Measurements from ENCODE around the gene MTMR3. TPM values are rescaled to one million over a fixed set of nuclear protein-coding genes. Genes with fewer than 3 reads are reported as not detected.
A peak's percentile ranks its signal among the peaks of the same experiment; 100 is the strongest.

Gene MTMR3
- total RNA-seq, 1 donor from 2014 or later, result 36.9 TPM

DNA sequence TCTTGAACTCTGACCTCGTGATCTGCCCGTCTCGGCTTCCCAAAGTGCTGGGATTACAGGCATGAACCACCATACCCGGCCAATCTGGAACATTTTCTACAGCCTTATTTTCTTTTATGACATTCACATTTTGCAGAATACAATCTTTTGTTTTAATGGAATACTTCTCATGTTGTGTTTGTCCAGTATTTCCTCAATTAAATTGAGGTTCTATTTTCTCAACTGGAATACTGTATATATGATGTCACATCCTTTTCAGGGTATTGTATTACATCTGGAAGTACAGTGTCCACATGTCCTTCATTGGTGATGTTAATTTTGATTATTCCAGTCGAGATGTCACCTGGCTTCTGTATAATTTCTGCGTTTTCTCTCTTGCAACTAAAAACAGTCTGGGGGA lies 106.5 kb downstream of the MTMR3 start:
- Mint-ChIP-seq H3K9me3 (ENCODE audit: low read depth) (no peaks in the 10 kb centered on the region), H3K27me3 (ENCODE audit: low read depth) (no peaks in the 10 kb centered on the region), H3K27ac (ENCODE audit: unreplicated experiment) (no peak overlapping the region), H3K4me1 (ENCODE audit: low read depth) (peaks cover 11% of the 10 kb centered on the region), H3K36me3 (ENCODE audit: low read depth) (peaks cover 10% of the 10 kb centered on the region), H3K4me3 (ENCODE audit: unreplicated experiment) (no peak overlapping the region)
- DNase-seq (ENCODE audit: low spot score), result no peak
- TF ChIP-seq, protein P1, sequence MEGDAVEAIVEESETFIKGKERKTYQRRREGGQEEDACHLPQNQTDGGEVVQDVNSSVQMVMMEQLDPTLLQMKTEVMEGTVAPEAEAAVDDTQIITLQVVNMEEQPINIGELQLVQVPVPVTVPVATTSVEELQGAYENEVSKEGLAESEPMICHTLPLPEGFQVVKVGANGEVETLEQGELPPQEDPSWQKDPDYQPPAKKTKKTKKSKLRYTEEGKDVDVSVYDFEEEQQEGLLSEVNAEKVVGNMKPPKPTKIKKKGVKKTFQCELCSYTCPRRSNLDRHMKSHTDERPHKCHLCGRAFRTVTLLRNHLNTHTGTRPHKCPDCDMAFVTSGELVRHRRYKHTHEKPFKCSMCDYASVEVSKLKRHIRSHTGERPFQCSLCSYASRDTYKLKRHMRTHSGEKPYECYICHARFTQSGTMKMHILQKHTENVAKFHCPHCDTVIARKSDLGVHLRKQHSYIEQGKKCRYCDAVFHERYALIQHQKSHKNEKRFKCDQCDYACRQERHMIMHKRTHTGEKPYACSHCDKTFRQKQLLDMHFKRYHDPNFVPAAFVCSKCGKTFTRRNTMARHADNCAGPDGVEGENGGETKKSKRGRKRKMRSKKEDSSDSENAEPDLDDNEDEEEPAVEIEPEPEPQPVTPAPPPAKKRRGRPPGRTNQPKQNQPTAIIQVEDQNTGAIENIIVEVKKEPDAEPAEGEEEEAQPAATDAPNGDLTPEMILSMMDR (IDR thresholded peaks at IDR 0.05), result no peak

DNA sequence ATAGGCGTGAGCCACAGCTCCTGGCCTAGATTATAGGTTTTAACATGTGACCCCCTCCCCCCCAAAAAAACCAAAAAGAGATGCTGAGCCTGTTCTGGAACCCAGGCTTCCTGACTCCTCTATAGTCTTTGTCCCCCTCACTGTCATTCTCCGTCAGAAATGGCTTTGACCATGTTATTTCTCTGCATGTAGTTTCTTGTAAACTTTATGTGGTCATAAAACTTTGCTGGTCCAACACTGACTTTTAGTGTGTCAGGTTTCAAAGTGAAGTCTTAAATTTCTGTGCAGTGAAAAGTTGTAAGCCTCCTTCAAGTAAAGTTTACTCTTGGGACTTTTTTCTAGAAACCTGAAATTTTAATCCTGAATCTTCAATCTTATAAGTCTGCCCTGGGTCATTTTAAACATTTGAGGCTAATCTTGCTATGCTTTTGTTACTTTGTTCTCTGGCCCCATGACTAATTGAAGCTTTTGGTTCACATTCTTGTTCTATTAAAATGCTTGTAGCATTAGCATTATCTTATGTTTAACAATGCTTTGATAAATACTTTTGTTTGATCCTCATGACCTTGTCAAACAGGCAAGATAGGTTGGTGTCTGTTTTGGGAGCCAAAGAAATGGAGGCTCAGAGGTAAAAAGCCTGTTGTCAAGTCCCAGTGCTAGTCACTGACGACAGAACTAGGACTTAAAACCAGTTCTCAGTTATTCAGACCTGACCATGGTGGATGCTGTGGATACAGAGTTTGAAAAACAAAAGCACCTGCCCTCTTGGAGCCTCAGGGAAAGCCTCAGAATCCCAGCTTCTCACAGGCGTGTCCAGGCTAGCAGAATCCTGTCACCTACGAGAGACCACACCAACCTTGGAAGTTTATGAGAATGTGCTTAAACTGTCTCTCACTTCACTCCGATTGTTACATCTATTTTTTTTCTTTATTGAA lies 109.6 kb downstream of the MTMR3 start:
- TF ChIP-seq, protein P1 (IDR thresholded peaks at IDR 0.05), result no peak
- no peak for DNase-seq (ENCODE audit: low spot score)
- H3K27me3 Mint-ChIP-seq (ENCODE audit: low read depth), result no peaks in the 10 kb centered on the region
- H3K4me1 Mint-ChIP-seq (ENCODE audit: low read depth), result peaks cover 31% of the 10 kb centered on the region
- peaks cover 8% of the 10 kb centered on the region for H3K36me3 Mint-ChIP-seq (ENCODE audit: low read depth)
- no peak overlapping the region for H3K27ac Mint-ChIP-seq (ENCODE audit: unreplicated experiment)
- H3K4me3 Mint-ChIP-seq (ENCODE audit: unreplicated experiment), result no peak overlapping the region
- H3K9me3 Mint-ChIP-seq (ENCODE audit: low read depth), result no peaks in the 10 kb centered on the region

DNA sequence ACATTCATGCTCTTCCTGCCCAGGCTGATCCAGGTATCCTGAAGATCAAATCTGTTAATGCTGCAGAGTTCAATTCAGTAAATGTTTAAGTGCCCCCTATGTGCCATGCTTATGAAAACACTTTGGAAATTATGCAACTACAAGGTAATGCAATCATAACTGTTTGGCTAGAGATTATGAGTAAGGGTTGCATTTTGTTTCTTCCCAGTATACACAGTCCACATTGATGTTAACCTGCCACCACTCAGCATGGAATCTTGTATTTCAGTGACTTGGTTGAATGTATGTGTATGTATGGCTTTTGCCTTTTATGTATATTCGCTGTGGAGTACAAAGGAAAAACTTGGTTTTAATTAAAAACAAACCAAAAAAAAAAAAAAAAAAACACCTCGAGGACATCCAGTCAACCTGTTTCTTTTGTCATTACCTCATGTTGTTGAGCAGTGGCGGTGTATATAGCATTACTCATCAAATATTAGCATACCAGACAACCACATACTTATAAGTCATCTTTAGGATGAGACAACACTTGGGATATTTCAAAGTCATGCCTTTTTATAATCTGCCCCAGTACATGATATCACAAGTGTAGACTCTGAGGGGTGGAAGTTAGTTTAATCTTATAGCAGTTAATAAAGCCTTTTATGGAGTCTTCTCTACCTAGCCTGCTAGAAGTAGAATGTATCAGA lies 111.2 kb downstream of the MTMR3 start:
- no peaks in the 10 kb centered on the region for H3K27me3 Mint-ChIP-seq (ENCODE audit: low read depth)
- no peak for DNase-seq (ENCODE audit: low spot score)
- H3K9me3 Mint-ChIP-seq (ENCODE audit: low read depth), result no peaks in the 10 kb centered on the region
- TF ChIP-seq, protein P1 (IDR thresholded peaks at IDR 0.05), result peak; percentile 68
- H3K4me3 Mint-ChIP-seq (ENCODE audit: unreplicated experiment), result no peak overlapping the region
- peaks cover 35% of the 10 kb centered on the region for H3K4me1 Mint-ChIP-seq (ENCODE audit: low read depth)
- peak overlapping the region; percentile 74 for H3K27ac Mint-ChIP-seq (ENCODE audit: unreplicated experiment)
- H3K36me3 Mint-ChIP-seq (ENCODE audit: low read depth), result peaks cover 11% of the 10 kb centered on the region

DNA sequence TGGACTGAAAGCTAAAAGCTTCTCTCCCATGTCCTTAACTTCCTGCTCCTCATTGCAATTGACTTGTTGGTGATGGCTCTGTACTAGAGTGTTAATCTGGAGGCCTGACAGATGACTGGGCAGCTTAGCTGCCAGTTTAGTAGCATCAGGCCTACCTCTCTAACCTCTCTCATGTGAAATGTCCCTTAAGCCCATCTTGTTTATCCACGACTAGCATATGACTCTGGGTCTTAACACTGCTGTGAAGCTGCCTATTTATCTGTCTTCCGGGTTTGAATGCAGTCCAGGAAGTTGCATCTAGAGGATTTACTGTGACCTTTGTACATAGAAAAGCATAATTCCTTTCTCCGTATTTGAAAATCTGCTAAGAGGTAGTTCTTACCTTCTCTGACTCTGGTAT lies 112.0 kb downstream of the MTMR3 start:
- TF ChIP-seq, protein P1 (IDR thresholded peaks at IDR 0.05), result no peak
- Mint-ChIP-seq H3K27ac (ENCODE audit: unreplicated experiment) (peak overlapping the region; percentile 74), H3K27me3 (ENCODE audit: low read depth) (no peaks in the 10 kb centered on the region), H3K36me3 (ENCODE audit: low read depth) (peaks cover 12% of the 10 kb centered on the region), H3K9me3 (ENCODE audit: low read depth) (no peaks in the 10 kb centered on the region), H3K4me3 (ENCODE audit: unreplicated experiment) (no peak overlapping the region), H3K4me1 (ENCODE audit: low read depth) (peaks cover 35% of the 10 kb centered on the region)
- no peak for DNase-seq (ENCODE audit: low spot score)

DNA sequence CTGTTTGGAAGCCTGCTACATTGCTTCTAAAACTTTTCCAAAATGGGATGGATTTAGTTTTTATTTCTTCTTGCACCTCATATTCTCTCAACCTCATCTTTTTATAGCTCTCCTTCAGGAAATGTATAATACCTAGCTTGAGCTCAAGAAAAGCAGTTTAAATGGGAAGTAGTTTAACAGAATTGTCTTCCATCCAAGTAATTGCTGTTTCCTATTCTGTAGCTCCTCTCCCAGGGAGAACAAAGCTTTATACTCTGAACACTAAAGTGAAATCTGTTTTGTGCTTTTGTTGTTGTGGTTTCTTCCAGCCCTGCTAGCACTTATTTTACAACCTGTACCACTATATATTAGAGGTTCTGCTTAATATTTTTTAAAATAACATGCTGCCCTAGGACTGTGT lies 114.1 kb downstream of the MTMR3 start:
- H3K27me3 Mint-ChIP-seq (ENCODE audit: low read depth), result no peaks in the 10 kb centered on the region
- H3K9me3 Mint-ChIP-seq (ENCODE audit: low read depth), result no peaks in the 10 kb centered on the region
- no peak overlapping the region for H3K4me3 Mint-ChIP-seq (ENCODE audit: unreplicated experiment)
- H3K4me1 Mint-ChIP-seq (ENCODE audit: low read depth), result peaks cover 40% of the 10 kb centered on the region
- TF ChIP-seq, protein P1 (IDR thresholded peaks at IDR 0.05), result no peak
- H3K36me3 Mint-ChIP-seq (ENCODE audit: low read depth), result peaks cover 6% of the 10 kb centered on the region
- no peak overlapping the region for H3K27ac Mint-ChIP-seq (ENCODE audit: unreplicated experiment)
- no peak for DNase-seq (ENCODE audit: low spot score)
